Liver (tissue), 3 donors: ENCODE measurements around the gene DNMBP.

ENCODE experiments used
- CTCF ChIP-seq: fragments of 150-350 bp; IDR thresholded peaks from 2 replicates; pipeline ENCODE4 v1.5.1; 2017; ENCODE audit warnings: improper control_type of control experiment, low read depth, low read length; ENCODE audit not compliant: missing input control
- FOXA2 ChIP-seq: IDR thresholded peaks from 2 replicates; pipeline ENCODE4 v1.6.1; 2016; ENCODE audit warnings: antibody characterized with exemption
- GABPA ChIP-seq, 2 donors: IDR thresholded peaks in 1 of 2; conservative IDR thresholded peaks in 1 of 2; 2 replicates each; pipeline ENCODE4 v1.6.1; 2016; ENCODE audit warnings: antibody characterized with exemption in 2 of 2, mild to moderate bottlenecking in 1 of 2, moderate library complexity in 1 of 2
- JUND ChIP-seq, 2 donors: IDR thresholded peaks; 2 replicates each; pipeline ENCODE4 v1.6.1; 2016; ENCODE audit warnings: antibody characterized with exemption in 2 of 2
- MAX ChIP-seq: IDR thresholded peaks from 2 replicates; pipeline ENCODE4 v1.6.1; 2016; ENCODE audit warnings: antibody characterized with exemption
- RAD21 ChIP-seq, 2 donors: IDR thresholded peaks; 2 replicates each; pipeline ENCODE4 v1.6.1; 2016; ENCODE audit warnings: antibody characterized with exemption in 2 of 2, mild to moderate bottlenecking in 2 of 2
- REST ChIP-seq: IDR thresholded peaks from 2 replicates; pipeline ENCODE4 v1.6.1; 2016; ENCODE audit warnings: antibody characterized with exemption, mild to moderate bottlenecking
- SP1 ChIP-seq: IDR thresholded peaks from 2 replicates; pipeline ENCODE4 v1.6.1; 2018; ENCODE audit warnings: antibody characterized with exemption, mild to moderate bottlenecking
- TAF1 ChIP-seq: conservative IDR thresholded peaks from 2 replicates; pipeline ENCODE4 v1.6.1; 2016; ENCODE audit warnings: antibody characterized with exemption, mild to moderate bottlenecking
- YY1 ChIP-seq: IDR thresholded peaks from 2 replicates; pipeline ENCODE4 v1.6.1; 2016; ENCODE audit warnings: antibody characterized with exemption, mild to moderate bottlenecking
- TF ChIP-seq, protein P1 (sequence below): IDR thresholded peaks from 2 replicates; pipeline ENCODE4 v1.6.1; 2016; ENCODE audit warnings: antibody characterized with exemption
- donor health status: healthy.
- donor health status: healthy.

DNA sequence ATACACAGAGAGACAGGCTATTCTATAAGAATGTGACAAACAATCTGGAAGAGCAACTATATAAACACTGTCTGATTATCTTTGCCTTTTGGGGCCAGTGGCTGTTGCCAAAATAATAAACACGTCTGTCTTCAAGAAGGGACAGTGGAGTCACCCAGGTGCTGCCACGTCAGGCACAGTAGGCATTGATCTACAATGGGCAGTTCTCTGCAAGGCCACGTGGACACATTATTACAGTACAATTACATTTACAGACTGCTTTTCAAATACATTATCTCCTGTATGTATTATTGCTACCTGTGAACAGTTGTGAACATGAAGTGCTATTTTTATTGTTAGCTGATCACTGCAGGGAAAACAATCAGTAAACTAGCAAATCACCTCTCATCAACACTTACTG, 14.0 kb downstream of the DNMBP start:
- TF ChIP-seq CTCF (no peak), TAF1 (no peak), GABPA (IDR thresholded peaks at IDR 0.05 in 1 of 2, conservative IDR thresholded peaks at IDR 0.05 in 1 of 2) (no peak), SP1 (no peak), REST (no peak), MAX (no peak), FOXA2 (no peak), RAD21 (IDR thresholded peaks at IDR 0.05) (no peak), JUND (IDR thresholded peaks at IDR 0.05) (no peak), YY1 (no peak)
- TF ChIP-seq, protein P1, sequence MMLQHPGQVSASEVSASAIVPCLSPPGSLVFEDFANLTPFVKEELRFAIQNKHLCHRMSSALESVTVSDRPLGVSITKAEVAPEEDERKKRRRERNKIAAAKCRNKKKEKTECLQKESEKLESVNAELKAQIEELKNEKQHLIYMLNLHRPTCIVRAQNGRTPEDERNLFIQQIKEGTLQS: no peak
